A673 (cell line): Measurements from ENCODE around the gene ALOXE3.

Experiments
- EZH2 ChIP-seq: fragments of 200-600 bp; sonication (generic); IDR thresholded peaks from 2 replicates; pipeline ENCODE4 v1.6.1; 2017; ENCODE audit warnings: borderline replicate concordance, low read depth, mild to moderate bottlenecking, mixed read lengths, antibody characterized with exemption, low read length; ENCODE audit not compliant: poor library complexity, severe bottlenecking
- TF ChIP-seq, protein P1 (sequence below): fragments of 300-800, 200-600 bp; sonication (generic); conservative IDR thresholded peaks from 2 replicates; pipeline ENCODE4 v1.5.1; 2017; ENCODE audit warnings: low read depth, mild to moderate bottlenecking, antibody characterized with exemption, low read length, moderate library complexity, mixed read lengths

DNA sequence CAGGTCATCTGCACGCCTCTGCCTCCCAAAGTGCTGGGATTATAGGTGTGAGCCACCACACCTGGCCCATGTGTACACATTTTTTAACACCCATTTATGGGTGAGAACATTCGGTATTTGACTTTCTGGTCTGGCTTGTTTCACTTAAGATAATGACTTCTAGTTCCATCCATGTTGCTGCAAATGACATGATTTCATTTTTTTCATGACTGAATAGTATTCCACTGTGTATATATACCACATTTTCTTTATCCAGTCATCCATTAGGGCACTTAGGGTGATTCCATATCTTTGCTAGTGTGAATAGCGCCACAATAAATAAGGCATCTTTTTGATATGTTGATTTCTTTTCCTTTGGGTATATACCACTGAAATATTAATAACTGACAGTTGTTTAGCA is 36.4 kb downstream of the ALOXE3 start:
- TF ChIP-seq, protein P1, sequence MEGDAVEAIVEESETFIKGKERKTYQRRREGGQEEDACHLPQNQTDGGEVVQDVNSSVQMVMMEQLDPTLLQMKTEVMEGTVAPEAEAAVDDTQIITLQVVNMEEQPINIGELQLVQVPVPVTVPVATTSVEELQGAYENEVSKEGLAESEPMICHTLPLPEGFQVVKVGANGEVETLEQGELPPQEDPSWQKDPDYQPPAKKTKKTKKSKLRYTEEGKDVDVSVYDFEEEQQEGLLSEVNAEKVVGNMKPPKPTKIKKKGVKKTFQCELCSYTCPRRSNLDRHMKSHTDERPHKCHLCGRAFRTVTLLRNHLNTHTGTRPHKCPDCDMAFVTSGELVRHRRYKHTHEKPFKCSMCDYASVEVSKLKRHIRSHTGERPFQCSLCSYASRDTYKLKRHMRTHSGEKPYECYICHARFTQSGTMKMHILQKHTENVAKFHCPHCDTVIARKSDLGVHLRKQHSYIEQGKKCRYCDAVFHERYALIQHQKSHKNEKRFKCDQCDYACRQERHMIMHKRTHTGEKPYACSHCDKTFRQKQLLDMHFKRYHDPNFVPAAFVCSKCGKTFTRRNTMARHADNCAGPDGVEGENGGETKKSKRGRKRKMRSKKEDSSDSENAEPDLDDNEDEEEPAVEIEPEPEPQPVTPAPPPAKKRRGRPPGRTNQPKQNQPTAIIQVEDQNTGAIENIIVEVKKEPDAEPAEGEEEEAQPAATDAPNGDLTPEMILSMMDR = no peak
- no peak for TF ChIP-seq EZH2
